K562 (cell line): Measurements from ENCODE around the gene RHBDF2. TPM values are rescaled to one million over a fixed set of nuclear protein-coding genes. Genes with fewer than 3 reads are reported as not detected.

ENCODE experiments used
- ATAC-seq: fragments of 200-7000 bp; cut with Tn5 transposase; 3 replicates; pipeline ENCODE4 v1.9.1; 2020; ENCODE audit warnings: moderate library complexity
- BruUV-seq: library from RNA; stranded (reverse); fragments of 400-500 nt; replicated peaks from 2 replicates; lab custom pipeline; 2021; lab: Mats Ljungman, UMichigan
- CTCF ChIA-PET: fragments of 300-600 bp; formaldehyde crosslinking; extraction: SDS; loops from one replicate; lab custom pipeline; 2021; ENCODE audit warnings: low intra/inter-chr PET ratio; lab: Yijun Ruan, JAX
- POLR2A ChIA-PET: fragments of 300-600, 350-650 bp; sonication (Branson Sonifier 250); formaldehyde crosslinking; extraction: SDS; loops from one replicate; lab custom pipeline; 2021; ENCODE audit warnings: antibody characterized with exemption, inconsistent platforms; lab: Yijun Ruan, JAX
- DNase-seq, 4 experiments: peaks; one replicate each; pipeline versions ENCODE4 v3.0.0 to v3.0.0-alpha.2; 2011 to 2018; ENCODE audit warnings: low spot score in 3 of 4, mixed read lengths in 3 of 4; ENCODE audit errors: extremely low read depth in 1 of 4
- FAIRE-seq: peaks from 2 replicates; lab custom pipeline; 2011; peaks lifted over from hg19 to GRCh38; lab: Jason Lieb, UNC
- H2AFZ ChIP-seq: 2 replicates; pipeline ENCODE4 v1.6.0; 2011; ENCODE audit warnings: low read depth, low read length, control low read depth, inconsistent platforms
- H3K27ac ChIP-seq: fragments of 200-600 bp; 3 replicates; pipeline ENCODE4 v1.8.0; 2011; ENCODE audit warnings: low read depth, mild to moderate bottlenecking, control low read depth, inconsistent platforms, low read length, moderate library complexity, mixed read lengths; ENCODE audit errors: extremely low read depth
- H3K27me3 ChIP-seq, 2 experiments: fragments of 300-600 bp in 1 of 2; 2 replicates in 1 of 2; 3 replicates in 1 of 2; pipeline versions ENCODE4 v1.6.0 to v1.8.0; 2011; ENCODE audit warnings: inconsistent platforms in 2 of 2, low read length in 2 of 2, mild to moderate bottlenecking in 1 of 2, mixed read lengths in 1 of 2, moderate library complexity in 1 of 2; ENCODE audit not compliant: control insufficient read depth in 2 of 2, insufficient read depth in 2 of 2
- H3K36me3 ChIP-seq: fragments of 300-600 bp; 3 replicates; pipeline ENCODE4 v1.8.0; 2011; ENCODE audit warnings: mild to moderate bottlenecking, low read length, inconsistent platforms; ENCODE audit not compliant: control insufficient read depth, insufficient read depth
- H3K4me1 ChIP-seq, 2 experiments: fragments of 200-600 bp in 1 of 2; replicated peaks in 1 of 2; 2 replicates in 1 of 2; 3 replicates in 1 of 2; pipeline versions ENCODE4 v1.5.1 to v1.8.0; 2011; ENCODE audit warnings: inconsistent platforms in 2 of 2, low read length in 2 of 2, mild to moderate bottlenecking in 1 of 2, mixed read lengths in 1 of 2, moderate library complexity in 1 of 2; ENCODE audit not compliant: control insufficient read depth in 2 of 2, insufficient read depth in 2 of 2
- H3K4me2 ChIP-seq: 2 replicates; pipeline ENCODE4 v1.6.1; 2011; ENCODE audit warnings: low read length, control low read depth, inconsistent platforms, mixed read lengths; ENCODE audit not compliant: insufficient read depth
- H3K4me3 ChIP-seq: fragments of 200-600 bp; sonication (generic), shearing (Covaris generic); 2 replicates; pipeline ENCODE4 v1.5.1; 2016; ENCODE audit warnings: control low read depth, inconsistent platforms
- H3K79me2 ChIP-seq: fragments of 200-600 bp; 3 replicates; pipeline ENCODE4 v1.8.0; 2011; ENCODE audit warnings: low read length, inconsistent platforms; ENCODE audit not compliant: control insufficient read depth, insufficient read depth
- H3K9ac ChIP-seq, 2 experiments: 2 replicates each; pipeline versions ENCODE4 v1.6.0 to v1.6.1; 2011; ENCODE audit warnings: low read depth in 2 of 2, low read length in 2 of 2, control low read depth in 1 of 2, inconsistent platforms in 1 of 2, mild to moderate bottlenecking in 1 of 2, mixed read lengths in 1 of 2; ENCODE audit not compliant: insufficient read depth in 1 of 2
- H3K9me1 ChIP-seq: one replicate; pipeline ENCODE4 v1.6.0; 2011; ENCODE audit warnings: inconsistent platforms, mild to moderate bottlenecking, low read length, moderate library complexity; ENCODE audit not compliant: control insufficient read depth, insufficient read depth
- H3K9me3 ChIP-seq: replicated peaks from 2 replicates; pipeline ENCODE4 v1.5.1; 2011; ENCODE audit warnings: low read depth, low read length, inconsistent platforms; ENCODE audit not compliant: control insufficient read depth, insufficient read depth
- H4K20me1 ChIP-seq: replicated peaks from 2 replicates; pipeline ENCODE4 v1.6.1; 2011; ENCODE audit warnings: low read length, inconsistent platforms, mixed read lengths; ENCODE audit not compliant: control insufficient read depth, insufficient read depth
- CAMTA2 ChIP-seq: fragments of 250-450 bp; sonication (Bioruptor Pico); conservative IDR thresholded peaks from 2 replicates; pipeline ENCODE4 v1.5.1; 2022
- ELK1 ChIP-seq: sonication (generic); formaldehyde crosslinking; IDR thresholded peaks from 2 replicates; pipeline ENCODE4 v1.8.1; 2022; ENCODE audit warnings: missing genetic modification reagents
- HMGN3 ChIP-seq: IDR thresholded peaks from 2 replicates; pipeline ENCODE4 v1.6.1; 2011; ENCODE audit warnings: borderline replicate concordance, low read depth, mild to moderate bottlenecking, mixed read lengths, low read length; ENCODE audit not compliant: insufficient read length; ENCODE audit errors: extremely low read depth
- IRF9 ChIP-seq: fragments of 450-650 bp; IDR thresholded peaks from 2 replicates; pipeline ENCODE4 v1.6.1; 2016; ENCODE audit warnings: missing biosample characterization, missing genetic modification characterization
- MXD1 ChIP-seq: fragments of 250-450 bp; sonication (Bioruptor Pico); IDR thresholded peaks from 2 replicates; pipeline ENCODE4 v1.8.0; 2021; ENCODE audit warnings: borderline replicate concordance, mild to moderate bottlenecking, moderate library complexity; ENCODE audit not compliant: poor library complexity, severe bottlenecking
- NCOR1 ChIP-seq: fragments of 450-650 bp; IDR thresholded peaks from 2 replicates; pipeline ENCODE4 v1.6.1; 2016; ENCODE audit warnings: mild to moderate bottlenecking, moderate library complexity
- NRF1 ChIP-seq, 2 experiments: fragments of 450-650 bp; IDR thresholded peaks in 1 of 2; conservative IDR thresholded peaks in 1 of 2; 2 replicates each; pipeline ENCODE4 v1.6.1; 2014; ENCODE audit warnings: mild to moderate bottlenecking in 2 of 2
- SREBF1 ChIP-seq: fragments of 150-350 bp; IDR thresholded peaks from 2 replicates; pipeline ENCODE4 v1.6.1; 2014; ENCODE audit warnings: antibody characterized with exemption, low read depth, low read length, borderline replicate concordance
- XRCC3 ChIP-seq: fragments of 450-650 bp; IDR thresholded peaks from 2 replicates; pipeline ENCODE4 v1.6.1; 2017; ENCODE audit warnings: mild to moderate bottlenecking, moderate library complexity
- ZNF124 ChIP-seq: sonication (generic); formaldehyde crosslinking; IDR thresholded peaks from 2 replicates; pipeline ENCODE4 v1.8.1; 2022; ENCODE audit warnings: missing genetic modification reagents
- ZNF57 ChIP-seq: fragments of 450-650 bp; formaldehyde crosslinking; IDR thresholded peaks from 2 replicates; pipeline ENCODE4 v1.4.0; 2020; ENCODE audit warnings: mild to moderate bottlenecking, moderate library complexity
- WGBS: fragments of 100-300 bp; shearing (Covaris generic); methylation state at CpG from one replicate; pipeline ENCODE4 v1.1.6; 2016; ENCODE audit warnings: low coverage, mixed read lengths; ENCODE audit not compliant: insufficient coverage; ENCODE audit errors: missing lambda C conversion rate; 5-methylcytosine and 5-hydroxymethylcytosine counted together
- in situ Hi-C: fragments of 300-500 bp; cut with MboI; formaldehyde crosslinking; loops from 4 replicates; pipeline ENCODE4 v1.15.0; 2018; ENCODE audit warnings: inconsistent platforms, mixed read lengths
- intact Hi-C: fragments of 100-400 bp; cut with micrococcal nuclease; formaldehyde crosslinking; loops from 2 replicates; pipeline ENCODE4 v1.14.2; 2022
- polyA plus RNA-seq, 8 experiments: library from polyadenylated mRNA; depleted of rRNA in 4 of 8; stranded (reverse) in 5 of 8; unstranded in 3 of 8; fragments of >200 nt; fragmentation: Nextera tagmentation in 2 of 8; fragmentation: Illumina TruSeq in 1 of 8; extraction: Ambion mirVana in 2 of 8; extraction: Trizol in 1 of 8; gene quantifications; 2 replicates each; pipeline versions ENCODE4 v1.2.1 to v1.2.3, GENCODE V29; 2011 to 2014; ENCODE audit warnings: inconsistent platforms in 1 of 8, missing spikeins in 1 of 8
- total RNA-seq, 7 experiments: library from RNA; depleted of rRNA in 6 of 7; stranded (reverse); fragments of >200 nt in 6 of 7; fragmentation: Illumina TruSeq in 2 of 7; extraction: Trizol in 2 of 7; gene quantifications; 2 replicates each; pipeline versions ENCODE4 v1.2.1 to v1.2.3, GENCODE V29; 2011 to 2021; ENCODE audit warnings: low replicate concordance in 1 of 7

Gene RHBDF2
- total and polyA plus RNA-seq, 9 of the 15 experiments (the other 6 are each of a cell fraction or from before 2014, with no cell fraction given), result 0.04 to 2.8 (median 1.1) TPM

GRCh38 chr17:76480632-76481031, 20.6 kb downstream of the RHBDF2 start:
- no peaks in the 10 kb centered on the region; the same call in 2 of the 3 replicates for H3K79me2 ChIP-seq
- DNase-seq (no peak), ATAC-seq (no peak), FAIRE-seq (no peak)
- H2AFZ ChIP-seq, result no peak overlapping the region
- no peak overlapping the region for H3K4me2 ChIP-seq
- no peak overlapping the region for H3K27ac ChIP-seq
- WGBS, result 37% methylated on average over 15 of the region's 15 CpGs
- TF ChIP-seq NCOR1 (no peak), XRCC3 (no peak), SREBF1 (no peak), ZNF57 (CRISPR knock-in tag) (no peak), ZNF124 (CRISPR knock-in tag) (no peak), MXD1 (CRISPR knock-in tag) (no peak), IRF9 (tag) (no peak), HMGN3 (no peak), CAMTA2 (CRISPR knock-in tag) (no peak), ELK1 (CRISPR knock-in tag) (no peak), NRF1 (conservative IDR thresholded peaks at IDR 0.05 in 1 of 2, IDR thresholded peaks at IDR 0.05 in 1 of 2) (no peak)
- no TSS peak for BruUV-seq
- ChIA-PET POLR2A (interaction anchor here (0.7 to 2.1 kb wide), 4 partner anchors 11 to 22 kb away, joined by 3 to 6 read pairs (median 5); no protein-coding TSS in a partner anchor), CTCF (no interaction called here)
- H3K9me3 ChIP-seq, result no peaks in the 10 kb centered on the region
- H3K4me1 ChIP-seq, result peaks cover 5 to 24% of the 10 kb centered on the region in 2 experiments; a peak in 4 of 5 replicates
- no peaks in the 10 kb centered on the region for H3K9me1 ChIP-seq
- no peaks in the 10 kb centered on the region for H4K20me1 ChIP-seq
- in situ Hi-C loops, result no loop called here
- H3K27me3 ChIP-seq, result peaks cover 0 to 20% of the 10 kb centered on the region in 2 experiments; a peak in 3 of 5 replicates
- no peak overlapping the region for H3K4me3 ChIP-seq
- H3K36me3 ChIP-seq, result no peaks in the 10 kb centered on the region
- peak overlapping the region in 1 of 2 experiments; percentile 10; a peak in 2 of 4 replicates for H3K9ac ChIP-seq
- intact Hi-C loops, result no loop called here
